Limb (tissue), 2 donors: ENCODE measurements around the gene DEPP1.
A peak's percentile ranks its signal among the peaks of the same experiment; 100 is the strongest.
"Not testable (repeated sequence)": the region's sequence is repeated elsewhere in the genome, so short reads cannot be mapped to it uniquely, and the experiment has no call there.

Experiments used
- DNase-seq, 2 donors: peaks; one replicate each; pipeline ENCODE4 v3.0.0-alpha.2; 2016; ENCODE audit errors: extremely low spot score in 2 of 2

The DEPP1 gene

GRCh38 chr10:44978570-44979280 lies at the start of gene DEPP1:
Gene DEPP1, minus strand, starts transcription at chr10:44978809. Its CDS starts 779 bp downstream, at chr10:44978030.
- peak; percentile 84 to 93 for DNase-seq

DNA sequence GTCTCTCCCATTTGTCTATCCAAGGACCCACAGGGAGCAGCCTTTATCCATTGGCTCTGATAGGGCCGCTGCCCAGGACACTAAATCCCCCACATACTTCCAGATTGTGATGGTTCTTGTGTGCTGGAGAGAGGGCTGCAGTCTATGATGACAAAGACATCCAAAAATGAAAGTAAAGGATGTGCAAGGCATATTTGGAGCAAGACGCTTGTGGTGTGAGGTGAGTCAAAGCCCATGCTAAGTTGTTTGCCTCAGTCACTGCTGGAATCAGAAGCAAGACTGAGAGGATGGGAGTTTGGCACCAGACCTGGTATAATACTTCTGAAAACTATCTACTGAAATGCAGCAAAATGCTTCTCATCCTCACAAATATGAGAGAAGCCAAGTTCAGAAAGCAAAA lies 44.8 kb upstream of the DEPP1 start:
- no peak for DNase-seq

DNA sequence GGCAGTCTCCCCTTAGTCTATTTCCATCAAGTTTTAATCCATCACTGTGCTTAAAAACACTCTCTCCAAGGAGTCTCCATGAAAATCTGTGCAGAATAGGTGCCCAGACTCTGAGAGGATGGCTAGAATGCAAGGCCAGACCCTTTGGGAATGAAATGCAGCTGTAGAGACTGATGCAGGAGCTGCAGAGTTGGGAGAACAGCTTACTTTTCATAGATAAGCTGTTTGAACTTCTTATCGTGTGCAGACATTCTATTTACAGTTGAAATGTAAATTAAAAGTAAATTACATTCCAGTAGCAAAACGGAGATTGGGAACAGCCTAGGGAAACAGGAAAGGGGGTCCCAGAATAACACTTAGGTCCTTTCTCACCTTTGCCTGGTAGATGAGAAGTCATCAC lies 37.0 kb upstream of the DEPP1 start:
- no peak for DNase-seq

- DNase-seq = not testable (repeated sequence)
Observed at GRCh38 chr10:45014557-45014956, 35.9 kb upstream of the DEPP1 start.

- peak in 1 of 2 donors; percentile 87 for DNase-seq
Observed at GRCh38 chr10:45008524-45009161, 30.0 kb upstream of the DEPP1 start.

- DNase-seq = no peak
Observed at GRCh38 chr10:45006276-45007030, 27.8 kb upstream of the DEPP1 start.

GRCh38 chr10:45005284-45005683 lies 26.7 kb upstream of the DEPP1 start:
- DNase-seq = no peak

- DNase-seq = no peak
Observed at GRCh38 chr10:45004661-45005060, 26.1 kb upstream of the DEPP1 start.

DNA sequence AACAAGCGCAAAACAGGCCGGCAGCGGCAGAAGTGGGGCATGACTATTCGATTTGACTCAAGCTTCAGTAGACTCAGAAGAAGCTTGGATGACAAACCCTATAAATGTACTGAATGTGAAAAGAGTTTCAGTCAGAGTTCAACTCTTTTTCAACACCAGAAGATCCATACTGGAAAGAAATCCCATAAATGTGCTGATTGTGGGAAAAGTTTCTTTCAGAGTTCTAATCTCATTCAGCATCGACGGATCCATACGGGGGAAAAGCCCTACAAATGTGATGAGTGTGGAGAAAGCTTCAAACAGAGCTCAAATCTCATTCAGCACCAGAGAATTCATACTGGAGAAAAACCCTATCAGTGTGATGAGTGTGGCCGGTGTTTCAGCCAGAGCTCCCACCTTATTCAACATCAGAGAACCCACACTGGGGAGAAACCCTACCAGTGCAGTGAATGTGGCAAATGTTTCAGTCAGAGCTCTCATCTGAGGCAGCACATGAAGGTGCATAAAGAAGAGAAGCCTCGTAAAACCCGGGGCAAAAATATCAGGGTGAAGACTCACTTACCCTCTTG lies 24.9 kb upstream of the DEPP1 start:
- DNase-seq = no peak

- peak; percentile 69 to 79 for DNase-seq
Observed at GRCh38 chr10:45001381-45002148, 23.0 kb upstream of the DEPP1 start.

DNA sequence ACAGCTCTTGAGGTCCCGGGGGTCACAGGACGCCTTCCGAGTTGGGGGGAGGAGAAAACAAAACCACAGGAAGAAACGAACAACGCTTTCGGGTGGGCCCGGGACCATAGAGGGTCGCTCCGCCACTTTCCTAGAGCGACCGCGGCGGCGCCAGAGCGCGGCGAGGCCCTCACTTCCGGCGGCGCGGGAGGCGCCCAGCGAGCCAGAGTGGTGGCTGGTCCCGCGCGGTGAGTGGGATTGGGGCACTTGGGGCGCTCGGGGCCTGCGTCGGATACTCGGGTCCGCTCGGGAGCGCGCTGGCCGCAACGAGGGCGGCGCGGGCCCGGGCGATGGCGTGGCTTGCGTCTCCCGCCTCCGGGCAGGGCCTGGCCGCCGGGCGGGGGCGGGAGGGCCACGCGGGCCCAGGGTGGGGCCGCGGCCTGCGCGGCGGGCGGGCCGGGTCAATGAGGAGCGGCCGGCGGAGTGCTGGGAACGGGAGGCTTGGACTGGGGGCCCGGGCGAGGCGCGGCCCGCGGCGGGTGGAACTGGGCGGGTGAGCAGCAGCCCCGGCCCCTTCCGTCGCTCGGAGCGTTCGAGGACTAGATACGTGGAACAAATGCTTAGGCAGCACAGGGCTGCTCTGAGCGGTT lies 22.3 kb upstream of the DEPP1 start, which contains the start of gene ZNF22:
ZNF22 (plus strand) TSS at position 172 of the 629 bp plus-strand sequence. CDS start 2,446 bp downstream, outside the sequence.
- peak; percentile 79 to 92 for DNase-seq

DNA sequence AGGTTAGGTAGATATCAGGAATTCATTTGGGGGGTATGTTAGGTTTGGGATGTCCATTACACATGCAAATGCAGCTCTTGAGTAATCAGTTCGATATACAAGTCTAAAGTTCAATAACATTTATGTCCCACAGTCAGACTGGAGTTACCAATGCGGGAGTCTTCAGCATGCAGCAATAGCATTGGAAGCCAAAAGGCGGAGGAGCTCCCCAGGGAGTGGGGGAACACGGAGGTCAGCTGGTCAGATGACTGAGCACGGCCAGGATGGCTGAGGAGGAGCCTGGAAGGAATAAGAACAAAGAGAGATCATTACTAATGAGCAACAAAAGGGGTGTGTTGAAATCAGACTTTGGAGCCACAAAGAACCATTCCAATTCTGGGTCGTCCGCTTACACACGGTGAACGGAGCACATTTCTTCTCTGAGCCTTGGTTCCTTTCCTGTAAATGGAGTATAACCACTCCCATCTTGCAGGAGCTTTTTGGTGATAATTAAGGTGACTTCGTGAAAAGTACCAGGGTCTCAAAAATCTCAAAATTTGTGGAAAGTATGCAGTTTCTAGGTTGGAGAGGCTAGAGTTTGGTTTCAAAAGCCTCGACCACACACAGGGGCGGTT lies 21.6 kb upstream of the DEPP1 start:
- peak; percentile 44 to 71 for DNase-seq

DNA sequence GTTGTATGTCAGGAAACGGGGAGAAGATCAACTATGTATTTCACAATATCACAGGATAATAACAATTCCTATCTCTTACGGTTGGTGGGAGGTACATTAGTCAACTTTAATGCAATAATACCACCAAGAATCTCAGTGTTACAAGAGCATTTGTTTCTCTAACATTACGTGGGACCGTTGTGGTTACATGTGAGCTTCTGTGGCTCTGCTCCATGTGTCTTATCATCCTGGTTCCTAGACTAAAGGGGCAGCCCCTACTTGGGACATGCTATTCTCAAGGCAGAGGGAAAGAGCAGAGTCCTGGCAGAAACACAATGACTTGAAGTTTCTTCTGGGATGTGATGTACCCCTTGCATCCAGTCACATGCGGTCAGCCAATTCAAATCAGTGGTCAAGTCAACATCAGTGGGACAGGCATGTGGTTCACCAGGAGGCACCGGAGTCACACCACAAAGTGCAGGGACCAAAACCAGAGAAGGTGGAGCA lies 19.6 kb upstream of the DEPP1 start:
- no peak for DNase-seq

DNA sequence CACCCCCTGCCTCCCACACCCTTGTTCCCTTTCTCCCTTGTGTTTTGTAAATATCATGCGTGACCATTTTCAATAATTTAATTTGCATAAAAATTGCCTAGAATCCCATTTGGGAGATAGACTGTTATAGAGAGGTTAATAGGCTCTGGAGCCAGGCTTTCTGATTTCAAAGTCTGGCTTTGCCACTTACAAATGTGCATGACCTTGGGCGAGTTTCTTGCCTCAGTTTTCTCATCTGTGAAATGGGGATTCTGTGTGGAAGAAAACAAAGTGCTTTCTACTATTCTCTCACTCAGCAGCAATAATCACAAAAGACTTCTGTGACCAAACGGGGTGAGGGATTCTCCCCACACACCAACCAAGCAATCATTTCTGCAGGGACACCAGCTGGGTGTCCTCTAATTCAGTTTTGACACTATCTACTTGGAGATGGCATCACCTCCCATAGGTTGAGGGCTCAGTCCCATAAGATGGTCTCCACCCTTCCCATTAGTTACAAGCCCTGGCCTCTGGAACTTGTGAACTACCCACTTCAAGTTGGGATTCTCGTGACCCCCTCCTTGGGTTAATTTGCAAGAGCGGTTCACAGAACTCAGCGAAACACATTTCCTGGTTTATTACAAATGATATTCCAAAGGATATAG lies 18.6 kb upstream of the DEPP1 start:
- no peak for DNase-seq

- no peak for DNase-seq
Observed at GRCh38 chr10:44995914-44996669, 17.5 kb upstream of the DEPP1 start.

DNA sequence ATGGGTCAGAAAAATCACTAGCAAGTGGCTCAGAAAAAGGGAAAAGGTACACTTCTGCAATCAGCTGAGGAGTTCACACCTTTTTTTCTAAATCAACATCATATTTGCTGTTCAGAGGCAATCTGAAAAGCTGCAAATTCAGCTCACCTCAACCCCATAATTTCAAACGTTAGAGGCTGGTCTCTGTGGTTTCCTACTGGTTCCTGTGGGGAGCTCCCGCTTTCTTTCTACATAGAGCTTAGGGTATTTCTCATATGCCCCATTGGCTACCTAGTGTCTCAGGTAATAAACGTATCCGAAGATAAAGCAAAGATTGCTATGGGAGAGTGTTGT lies 16.9 kb upstream of the DEPP1 start:
- DNase-seq = no peak

- DNase-seq = no peak
Observed at GRCh38 chr10:44994752-44995530, 16.3 kb upstream of the DEPP1 start.
